NT2/D1 (cell line): ENCODE data around the gene BTBD1.

Experiments used
- DNase-seq: peaks from one replicate; pipeline ENCODE4 v3.0.0-alpha.2; 2011; ENCODE audit warnings: low read depth, low spot score
- H3K27me3 ChIP-seq: 2 replicates; pipeline ENCODE4 v1.6.0; 2011; ENCODE audit warnings: mild to moderate bottlenecking; ENCODE audit not compliant: insufficient read length, insufficient read depth
- H3K36me3 ChIP-seq: 2 replicates; pipeline ENCODE4 v1.6.1; 2011; ENCODE audit warnings: mild to moderate bottlenecking, low read length, mixed read lengths; ENCODE audit not compliant: insufficient read depth, insufficient read length
- H3K4me1 ChIP-seq: 2 replicates; pipeline ENCODE4 v1.5.1; 2011; ENCODE audit not compliant: insufficient read depth, insufficient read length
- H3K4me3 ChIP-seq: 2 replicates; pipeline ENCODE4 v1.5.1; 2011; ENCODE audit warnings: low read depth; ENCODE audit not compliant: insufficient read length
- H3K9ac ChIP-seq: 2 replicates; pipeline ENCODE4 v1.6.0; 2011; ENCODE audit warnings: low read depth; ENCODE audit not compliant: insufficient read length
- H3K9me3 ChIP-seq: 2 replicates; pipeline ENCODE4 v1.5.1; 2011; ENCODE audit warnings: mild to moderate bottlenecking, low read length; ENCODE audit not compliant: insufficient read depth
- SUZ12 ChIP-seq: IDR thresholded peaks from 2 replicates; pipeline ENCODE4 v1.6.1; 2011; ENCODE audit not compliant: insufficient read length, insufficient read depth; ENCODE audit errors: extremely low read depth
- YY1 ChIP-seq: IDR thresholded peaks from 2 replicates; pipeline ENCODE4 v1.6.1; 2011; ENCODE audit not compliant: insufficient read length, insufficient read depth
- ZNF274 ChIP-seq: IDR thresholded peaks from 2 replicates; pipeline ENCODE4 v1.6.1; 2011; ENCODE audit warnings: mild to moderate bottlenecking, low read depth, low read length

Gene BTBD1

DNA sequence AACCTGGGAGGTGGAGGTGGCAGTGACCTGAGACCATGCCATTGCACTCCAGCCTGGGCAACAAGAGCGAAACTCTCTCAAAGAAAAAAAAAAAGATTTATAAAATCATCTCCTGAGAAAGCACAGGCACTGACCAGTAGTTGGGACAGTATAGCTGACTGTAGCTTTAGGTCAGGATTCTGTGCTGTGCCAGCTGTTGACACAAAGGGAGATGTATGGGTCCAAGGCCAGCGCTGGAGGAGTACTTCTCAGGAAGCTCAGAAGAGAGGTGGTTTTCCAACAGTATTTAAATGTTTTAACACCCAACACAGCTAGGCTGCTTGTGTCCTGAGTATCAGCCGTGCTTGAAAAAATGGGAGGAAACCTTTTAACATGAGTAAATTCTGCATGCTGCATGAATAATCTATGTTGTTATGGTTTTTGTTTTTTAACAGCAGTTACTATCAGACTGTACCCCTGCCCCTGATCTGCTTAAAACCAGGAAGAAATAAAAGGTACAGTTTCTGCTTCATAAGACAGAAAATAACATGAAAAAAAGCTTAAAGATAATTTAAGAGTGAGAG lies 74.5 kb downstream of the BTBD1 start:
- Histone ChIP-seq H3K4me1 (no peaks in the 10 kb centered on the region), H3K9ac (no peak overlapping the region), H3K27me3 (no peaks in the 10 kb centered on the region), H3K4me3 (no peak overlapping the region), H3K9me3 (no peaks in the 10 kb centered on the region), H3K36me3 (peaks cover 32% of the 10 kb centered on the region)
- TF ChIP-seq YY1 (no peak), SUZ12 (no peak), ZNF274 (no peak)
- no peak for DNase-seq

DNA sequence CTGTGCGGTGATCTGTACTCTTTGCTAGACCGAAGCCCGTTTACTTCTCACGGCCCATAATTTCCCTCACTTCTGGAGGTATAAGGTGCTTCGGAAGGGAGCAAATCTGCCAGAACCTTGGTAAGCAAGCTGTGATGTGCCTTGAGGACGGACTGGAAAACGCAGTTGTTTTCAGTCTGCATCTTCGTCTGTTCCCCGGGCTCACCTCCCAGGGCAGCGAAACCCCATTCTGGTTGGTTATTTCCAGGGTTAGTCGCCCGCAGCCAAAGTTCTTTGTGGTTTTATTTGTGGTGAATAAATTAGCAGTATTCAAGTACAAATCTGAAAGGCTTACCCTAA lies 80.6 kb downstream of the BTBD1 start:
- H3K27me3 ChIP-seq: no peaks in the 10 kb centered on the region
- peak overlapping the region; percentile 82 for H3K4me3 ChIP-seq
- peak overlapping the region; percentile 83 for H3K9ac ChIP-seq
- peaks cover 33% of the 10 kb centered on the region for H3K36me3 ChIP-seq
- TF ChIP-seq YY1: no peak
- no peak for TF ChIP-seq SUZ12
- no peak for TF ChIP-seq ZNF274
- H3K9me3 ChIP-seq: no peaks in the 10 kb centered on the region
- no peak for DNase-seq
- H3K4me1 ChIP-seq: no peaks in the 10 kb centered on the region

DNA sequence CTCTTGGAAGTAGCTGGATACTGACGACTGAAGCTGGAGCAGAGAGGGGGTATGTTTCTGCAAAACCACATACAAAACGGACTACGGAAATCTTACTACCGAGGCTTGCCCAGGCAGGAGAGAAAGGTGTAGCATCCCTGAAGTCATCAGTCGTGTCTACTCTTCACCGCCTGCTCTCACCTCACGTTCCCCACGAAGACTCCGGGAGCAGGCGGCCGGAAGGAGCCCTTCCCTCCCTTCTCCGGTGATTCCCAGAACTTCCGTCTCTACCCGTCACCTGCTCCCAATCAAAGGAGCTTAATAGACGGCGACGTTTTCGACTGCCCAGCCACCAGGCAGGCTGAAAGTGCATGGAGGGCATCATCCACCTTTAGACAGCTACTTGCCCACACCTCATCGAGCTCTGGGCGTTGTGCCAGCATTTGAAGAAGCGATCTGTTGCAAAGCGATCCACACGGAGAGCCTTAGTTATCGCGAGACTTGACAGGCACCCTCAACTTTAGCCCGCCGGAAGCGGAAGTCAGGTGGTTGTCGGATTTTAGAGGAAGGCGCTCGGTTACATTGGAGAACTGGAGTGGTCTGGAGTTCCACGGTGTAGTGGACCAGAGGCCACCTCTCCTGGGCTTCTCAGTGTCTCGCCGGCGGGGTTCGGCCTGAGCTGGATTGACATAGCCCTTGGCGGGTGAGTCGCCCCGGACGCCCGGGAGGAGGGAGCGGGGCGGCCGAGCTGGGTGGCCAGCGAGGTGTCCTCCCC lies 81.2 kb downstream of the BTBD1 start, which contains the start of gene RAMAC:
TSS of gene RAMAC (plus strand) at position 523 of the 754 bp plus-strand sequence. CDS start 2,809 bp downstream, outside the sequence.
- H3K9ac ChIP-seq: peak within 1 kb of the TSS; percentile 83
- no peaks in the 10 kb centered on the region for H3K4me1 ChIP-seq
- H3K27me3 ChIP-seq: no peaks in the 10 kb centered on the region
- no peak for TF ChIP-seq ZNF274
- no peak for TF ChIP-seq YY1
- TF ChIP-seq SUZ12: no peak
- DNase-seq: peak; percentile 92
- peak within 1 kb of the TSS; percentile 82 for H3K4me3 ChIP-seq
- H3K36me3 ChIP-seq: peaks cover 29% of the 10 kb centered on the region
- no peaks in the 10 kb centered on the region for H3K9me3 ChIP-seq

DNA sequence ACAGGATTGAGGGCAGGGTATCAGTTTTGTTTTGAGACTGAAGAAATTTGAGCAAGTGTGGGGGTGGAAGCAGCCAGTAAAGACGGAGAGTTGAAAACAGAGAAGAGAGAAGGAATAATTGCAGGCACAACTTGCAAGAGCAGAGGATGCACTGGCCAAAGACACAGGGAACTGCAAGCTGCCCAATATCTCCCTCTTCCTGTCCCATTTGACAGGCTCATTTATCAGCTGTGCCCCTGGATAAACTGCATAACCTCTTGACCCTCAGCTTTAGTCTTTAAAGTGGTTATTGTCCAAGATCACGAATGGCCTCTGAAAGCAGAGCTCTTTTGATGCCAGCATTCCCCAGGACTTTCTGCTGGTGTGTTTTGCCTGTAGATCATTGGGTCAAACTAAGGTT lies 86.1 kb downstream of the BTBD1 start:
- no peaks in the 10 kb centered on the region for H3K4me1 ChIP-seq
- no peaks in the 10 kb centered on the region for H3K36me3 ChIP-seq
- no peak overlapping the region for H3K9ac ChIP-seq
- H3K27me3 ChIP-seq: no peaks in the 10 kb centered on the region
- H3K9me3 ChIP-seq: no peaks in the 10 kb centered on the region
- no peak for TF ChIP-seq ZNF274
- no peak for TF ChIP-seq SUZ12
- TF ChIP-seq YY1: no peak
- H3K4me3 ChIP-seq: no peak overlapping the region
- no peak for DNase-seq

DNA sequence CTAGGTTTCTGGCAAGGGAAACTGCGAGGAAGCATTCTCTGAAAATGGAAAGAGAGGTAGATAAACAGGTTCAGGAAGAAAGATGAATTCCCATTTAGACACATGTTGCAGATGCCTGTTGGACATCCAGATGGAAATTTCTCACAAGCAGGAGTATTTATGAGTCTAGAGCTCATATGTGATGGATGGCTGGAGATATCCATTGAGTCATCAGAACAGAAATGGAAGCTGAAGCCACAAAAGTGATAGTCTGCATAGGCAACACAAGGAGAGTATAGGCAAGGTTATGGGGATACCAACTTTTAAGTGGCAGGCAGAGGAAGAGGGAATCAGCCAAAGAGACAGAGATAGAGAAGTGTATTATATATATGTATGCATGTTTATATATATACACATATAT lies 87.3 kb downstream of the BTBD1 start:
- no peaks in the 10 kb centered on the region for H3K36me3 ChIP-seq
- no peak for TF ChIP-seq YY1
- no peak for TF ChIP-seq SUZ12
- no peak for TF ChIP-seq ZNF274
- no peak overlapping the region for H3K4me3 ChIP-seq

DNA sequence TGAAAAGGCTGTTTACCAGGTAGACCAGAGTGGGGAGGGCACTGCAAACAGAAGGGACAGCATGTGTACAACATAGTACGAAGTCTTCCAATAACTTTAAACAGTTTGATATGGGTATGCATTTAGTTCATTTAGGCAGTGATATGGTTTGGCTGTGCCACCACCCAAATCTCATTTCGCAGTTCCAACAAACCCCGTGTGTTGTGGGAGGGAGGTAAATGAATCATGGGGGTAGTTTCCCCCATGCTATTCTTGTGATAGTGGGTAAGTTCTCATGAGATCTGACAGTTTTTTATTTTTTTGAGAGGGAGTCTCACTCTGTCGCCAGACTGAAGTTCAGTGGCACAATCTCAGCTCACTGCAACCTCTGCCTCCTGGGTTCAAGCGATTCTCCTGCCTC lies 88.6 kb downstream of the BTBD1 start:
- Histone ChIP-seq H3K27me3 (no peaks in the 10 kb centered on the region), H3K36me3 (no peaks in the 10 kb centered on the region), H3K9me3 (no peaks in the 10 kb centered on the region), H3K4me3 (no peak overlapping the region), H3K4me1 (no peaks in the 10 kb centered on the region), H3K9ac (no peak overlapping the region)
- no peak for DNase-seq
- TF ChIP-seq SUZ12 (no peak), ZNF274 (no peak), YY1 (no peak)

More for the DNA sequence above, 87.3 kb downstream of the BTBD1 start:
- Histone ChIP-seq H3K9me3 (no peaks in the 10 kb centered on the region), H3K4me1 (no peaks in the 10 kb centered on the region), H3K9ac (no peak overlapping the region), H3K27me3 (no peaks in the 10 kb centered on the region)
- DNase-seq: no peak

DNA sequence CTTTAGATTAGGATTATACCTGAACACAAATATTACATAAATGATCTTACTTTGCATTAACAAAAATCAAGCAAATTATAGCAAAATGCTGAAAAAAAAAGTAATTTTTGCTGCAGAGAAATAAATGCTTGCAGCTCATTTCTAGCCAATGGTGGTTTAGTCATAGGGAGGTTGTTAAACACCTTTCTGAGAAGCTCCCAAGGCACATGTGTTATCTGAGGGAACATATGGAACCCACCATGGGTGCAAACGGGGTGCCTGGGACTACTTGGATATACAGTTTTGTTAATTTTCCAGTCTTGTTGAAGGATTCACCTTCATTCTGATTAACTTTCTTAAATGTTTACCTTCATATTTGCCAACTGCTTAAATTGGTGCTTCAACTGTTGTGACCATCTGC lies 90.0 kb downstream of the BTBD1 start:
- Histone ChIP-seq H3K4me1 (no peaks in the 10 kb centered on the region), H3K9me3 (no peaks in the 10 kb centered on the region), H3K4me3 (no peak overlapping the region), H3K36me3 (no peaks in the 10 kb centered on the region), H3K27me3 (no peaks in the 10 kb centered on the region), H3K9ac (no peak overlapping the region)
- DNase-seq: no peak
- TF ChIP-seq YY1: no peak
- no peak for TF ChIP-seq SUZ12
- no peak for TF ChIP-seq ZNF274
